Measurements from ENCODE around the gene SETBP1. TPM values are rescaled to one million over a fixed set of nuclear protein-coding genes. Genes with fewer than 3 reads are reported as not detected.

Gene SETBP1
- total RNA-seq, 1 donor from 2014 or later: 4.3 TPM

GRCh38 chr18:44754567-44754966 is 73.9 kb downstream of the SETBP1 start:
- intact Hi-C loops (cut with micrococcal nuclease): no loop called here

- intact Hi-C loops (cut with micrococcal nuclease): loop anchor here (1.0 to 5.0 kb wide), 4 partner anchors 30 to 80 kb away; no protein-coding TSS in a partner anchor
Measured at GRCh38 chr18:44758861-44759631, 78.4 kb downstream of the SETBP1 start.

- intact Hi-C loops (cut with micrococcal nuclease): loop anchor here (1.0 to 5.0 kb wide), 4 partner anchors 31 to 81 kb away; no protein-coding TSS in a partner anchor
Measured at GRCh38 chr18:44759925-44760342, 79.2 kb downstream of the SETBP1 start.

GRCh38 chr18:44761812-44762211 is 81.1 kb downstream of the SETBP1 start:
- intact Hi-C loops (cut with micrococcal nuclease): no loop called here

GRCh38 chr18:44763327-44763726 is 82.6 kb downstream of the SETBP1 start:
- intact Hi-C loops (cut with micrococcal nuclease): no loop called here

- intact Hi-C loops (cut with micrococcal nuclease): no loop called here
Measured at GRCh38 chr18:44764863-44765262, 84.2 kb downstream of the SETBP1 start.

- intact Hi-C loops (cut with micrococcal nuclease): no loop called here
Measured at GRCh38 chr18:44765456-44765855, 84.8 kb downstream of the SETBP1 start.

GRCh38 chr18:44766450-44766849 is 85.8 kb downstream of the SETBP1 start:
- intact Hi-C loops (cut with micrococcal nuclease): no loop called here

GRCh38 chr18:44767807-44768206 is 87.1 kb downstream of the SETBP1 start:
- intact Hi-C loops (cut with micrococcal nuclease): no loop called here

GRCh38 chr18:44770641-44771040 is 90.0 kb downstream of the SETBP1 start:
- intact Hi-C loops (cut with micrococcal nuclease): no loop called here

- intact Hi-C loops (cut with micrococcal nuclease): no loop called here
Measured at GRCh38 chr18:44771572-44771955, 90.9 kb downstream of the SETBP1 start.

- intact Hi-C loops (cut with micrococcal nuclease): no loop called here
Measured at GRCh38 chr18:44771956-44772917, 91.5 kb downstream of the SETBP1 start.

GRCh38 chr18:44773640-44774155 is 93.0 kb downstream of the SETBP1 start:
- intact Hi-C loops (cut with micrococcal nuclease): no loop called here

GRCh38 chr18:44774191-44774590 is 93.5 kb downstream of the SETBP1 start:
- intact Hi-C loops (cut with micrococcal nuclease): no loop called here

GRCh38 chr18:44777457-44778192 is 96.9 kb downstream of the SETBP1 start:
- intact Hi-C loops (cut with micrococcal nuclease): no loop called here

- intact Hi-C loops (cut with micrococcal nuclease): no loop called here
Measured at GRCh38 chr18:44778788-44779187, 98.1 kb downstream of the SETBP1 start.

- intact Hi-C loops (cut with micrococcal nuclease): no loop called here
Measured at GRCh38 chr18:44779753-44780292, 99.1 kb downstream of the SETBP1 start.

GRCh38 chr18:44781886-44782285 is 101.2 kb downstream of the SETBP1 start:
- intact Hi-C loops (cut with micrococcal nuclease): no loop called here

- intact Hi-C loops (cut with micrococcal nuclease): no loop called here
Measured at GRCh38 chr18:44782617-44783016, 101.9 kb downstream of the SETBP1 start.

- intact Hi-C loops (cut with micrococcal nuclease): no loop called here
Measured at GRCh38 chr18:44783371-44783770, 102.7 kb downstream of the SETBP1 start.

GRCh38 chr18:44786257-44786656 is 105.6 kb downstream of the SETBP1 start:
- intact Hi-C loops (cut with micrococcal nuclease): no loop called here

Measured in T-helper 2 cell treated with Interferon-gamma antibody and Interleukin-4, amounts not matched to agents 100 ng/mL and 5 ng/mL, for 36 hours (primary cell).